ENCODE measurements around the gene PPP6R3.

Gene PPP6R3

GRCh38 chr11:68424101-68424632 lies 36.4 kb upstream of the PPP6R3 start:
- DNase-seq: no peak
- H3K27me3 ChIP-seq (replicated peaks): no peaks in the 10 kb centered on the region
- no peak for TF ChIP-seq CTCF (IDR thresholded peaks at IDR 0.05; ENCODE audit: low read depth, low read length, missing control alignments)
- H3K4me3 ChIP-seq (ENCODE audit: low read depth, low read length): no peak overlapping the region
- in situ Hi-C loops (cut with HindIII; ENCODE audit: low pct_ligation_motif_present, low sequenced_read_pairs): no loop called here
- H3K27ac ChIP-seq: no peak overlapping the region
- peaks cover 15% of the 10 kb centered on the region for H3K36me3 ChIP-seq (replicated peaks)

- Histone ChIP-seq H3K27me3 (replicated peaks) (no peaks in the 10 kb centered on the region), H3K36me3 (replicated peaks) (peaks cover 25% of the 10 kb centered on the region), H3K4me3 (ENCODE audit: low read depth, low read length) (no peak overlapping the region), H3K27ac (no peak overlapping the region)
- DNase-seq: no peak
- no peak for TF ChIP-seq CTCF (IDR thresholded peaks at IDR 0.05; ENCODE audit: low read depth, low read length, missing control alignments)
- in situ Hi-C loops (cut with HindIII; ENCODE audit: low pct_ligation_motif_present, low sequenced_read_pairs): no loop called here
Measured at GRCh38 chr11:68424981-68425865, 35.3 kb upstream of the PPP6R3 start.

- H3K27me3 ChIP-seq (replicated peaks): no peaks in the 10 kb centered on the region
- peaks cover 30% of the 10 kb centered on the region for H3K36me3 ChIP-seq (replicated peaks)
- H3K4me3 ChIP-seq (ENCODE audit: low read depth, low read length): no peak overlapping the region
- DNase-seq: no peak
- no peak for TF ChIP-seq CTCF (IDR thresholded peaks at IDR 0.05; ENCODE audit: low read depth, low read length, missing control alignments)
- H3K27ac ChIP-seq: no peak overlapping the region
- in situ Hi-C loops (cut with HindIII; ENCODE audit: low pct_ligation_motif_present, low sequenced_read_pairs): no loop called here
Measured at GRCh38 chr11:68425866-68426380, 34.6 kb upstream of the PPP6R3 start.

- in situ Hi-C loops (cut with HindIII; ENCODE audit: low pct_ligation_motif_present, low sequenced_read_pairs): no loop called here
- H3K36me3 ChIP-seq (replicated peaks): peaks cover 39% of the 10 kb centered on the region
- no peak for TF ChIP-seq CTCF (IDR thresholded peaks at IDR 0.05; ENCODE audit: low read depth, low read length, missing control alignments)
Measured at GRCh38 chr11:68429661-68430060, 30.9 kb upstream of the PPP6R3 start.

GRCh38 chr11:68430384-68430783 lies 30.2 kb upstream of the PPP6R3 start:
- TF ChIP-seq CTCF (IDR thresholded peaks at IDR 0.05; ENCODE audit: low read depth, low read length, missing control alignments): no peak
- in situ Hi-C loops (cut with HindIII; ENCODE audit: low pct_ligation_motif_present, low sequenced_read_pairs): no loop called here
- H3K27ac ChIP-seq: no peak overlapping the region
- H3K4me3 ChIP-seq (ENCODE audit: low read depth, low read length): no peak overlapping the region
- no peaks in the 10 kb centered on the region for H3K27me3 ChIP-seq (replicated peaks)
- H3K36me3 ChIP-seq (replicated peaks): peaks cover 40% of the 10 kb centered on the region
- DNase-seq: no peak

More at GRCh38 chr11:68429661-68430060, 30.9 kb upstream of the PPP6R3 start:
- Histone ChIP-seq H3K4me3 (ENCODE audit: low read depth, low read length) (no peak overlapping the region), H3K27ac (no peak overlapping the region), H3K27me3 (replicated peaks) (no peaks in the 10 kb centered on the region)
- DNase-seq: no peak
